Measurements from ENCODE around the gene KLHDC1.

The KLHDC1 gene

DNA sequence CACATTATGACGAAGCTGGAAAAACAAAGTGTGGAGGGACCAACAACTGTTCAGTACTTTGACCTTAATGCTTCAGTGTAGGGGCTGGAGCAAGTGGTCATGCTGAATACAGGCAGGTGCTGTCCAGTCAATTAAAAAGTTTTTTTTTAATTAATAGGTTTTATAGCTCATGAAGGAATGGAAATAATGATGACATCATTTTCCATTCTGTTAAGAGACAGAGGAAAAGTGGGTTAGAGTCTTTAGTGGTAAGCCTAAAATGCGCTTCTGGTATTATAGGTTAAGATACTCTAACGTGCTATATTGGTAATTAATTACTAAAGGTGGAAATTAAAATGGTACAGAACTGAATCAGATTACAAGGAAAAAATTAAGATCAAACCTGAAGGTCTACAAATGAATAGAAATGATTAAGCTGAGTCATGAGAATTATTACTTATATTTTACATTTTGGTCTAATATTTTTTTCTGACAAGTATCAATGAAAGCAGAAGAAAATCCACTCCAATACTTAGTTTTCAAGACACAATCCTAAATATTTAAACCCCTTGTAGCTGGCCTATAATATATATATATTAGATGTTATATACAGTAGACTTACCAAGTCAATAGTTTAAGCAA, 90.6 kb downstream of the KLHDC1 start:
- no peak for DNase-seq (ENCODE audit: low read depth)

DNA sequence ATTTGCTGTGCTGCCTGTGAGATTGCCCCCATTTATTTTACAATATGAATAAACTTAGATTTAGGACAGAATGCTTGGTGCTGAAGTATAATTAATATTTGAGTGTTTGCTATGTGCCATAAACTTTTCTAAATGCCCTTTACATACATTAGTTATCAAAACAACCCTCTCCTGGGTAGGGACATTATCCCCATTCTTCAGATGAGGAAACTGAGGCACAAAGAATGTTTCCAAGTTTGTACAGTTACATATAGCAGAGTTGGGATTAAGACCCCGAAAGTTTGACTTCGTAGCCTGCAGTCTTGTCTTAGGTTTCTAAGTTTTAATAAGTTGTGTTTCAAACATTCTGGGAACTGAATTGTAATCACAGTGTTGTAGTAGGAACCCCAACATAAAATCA, 93.4 kb downstream of the KLHDC1 start:
- no peak for DNase-seq (ENCODE audit: low read depth)

DNA sequence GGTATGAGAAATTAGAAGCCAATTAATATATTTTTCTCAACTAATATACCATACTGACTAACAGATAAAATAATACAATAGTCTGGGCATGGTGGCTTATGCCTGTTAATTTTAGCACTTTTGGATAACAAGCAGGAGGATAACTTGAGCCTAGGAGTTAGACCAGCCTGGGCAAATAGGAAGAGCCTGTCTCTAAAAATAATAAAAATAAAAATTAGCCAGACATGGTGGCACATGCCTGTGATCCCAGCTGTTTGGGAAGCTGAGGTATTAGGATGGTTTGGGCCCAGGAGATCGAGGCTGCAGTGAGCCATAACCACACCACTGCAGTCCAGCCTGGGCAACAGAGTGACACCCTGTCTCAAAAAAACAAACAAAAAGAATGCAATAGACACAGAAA, 99.7 kb downstream of the KLHDC1 start:
- no peak for DNase-seq (ENCODE audit: low read depth)

DNA sequence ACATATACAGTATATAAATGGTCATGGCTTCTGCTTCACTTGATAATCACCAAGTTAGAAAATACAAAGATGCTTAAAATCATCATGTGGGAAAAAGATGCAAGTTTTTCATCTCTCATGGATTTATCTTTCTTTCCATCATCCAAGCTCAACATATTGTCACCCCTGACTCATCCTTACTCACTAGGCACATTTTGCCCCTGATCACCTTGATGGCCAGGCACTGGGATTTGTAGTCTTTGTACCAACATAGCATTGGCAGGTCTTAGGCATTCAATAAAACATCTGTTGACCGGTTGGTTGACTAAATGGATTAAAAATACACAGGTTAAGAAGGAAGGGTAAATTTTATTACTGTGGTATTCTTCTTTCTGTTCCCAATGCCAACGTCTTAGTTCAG, 103.1 kb downstream of the KLHDC1 start:
- DNase-seq (ENCODE audit: low read depth), result no peak
